Astrocyte of the cerebellum (primary cell): ENCODE measurements around the gene MAFG.

ENCODE experiments used
- DNase-seq: peaks from one replicate; pipeline ENCODE4 v3.0.0-alpha.2; 2011; ENCODE audit warnings: low read depth
- H3K4me3 ChIP-seq: 2 replicates; pipeline ENCODE4 v1.5.1; 2011; ENCODE audit warnings: mild to moderate bottlenecking, low read depth, low read length, moderate library complexity
- CTCF ChIP-seq: IDR thresholded peaks from 2 replicates; pipeline ENCODE4 v1.5.1; 2012; ENCODE audit warnings: low read length, low read depth, moderate library complexity, mild to moderate bottlenecking; ENCODE audit errors: missing control alignments
- in situ Hi-C: cut with HindIII; loops from 2 replicates; pipeline ENCODE4 v1.10.0; 2017; ENCODE audit warnings: low sequenced_read_pairs

Gene MAFG

GRCh38 chr17:81907219-81908145, 20.1 kb downstream of the MAFG start:
- no peak for TF ChIP-seq CTCF
- DNase-seq = no peak
- H3K4me3 ChIP-seq = no peak overlapping the region
- in situ Hi-C loops = no loop called here

GRCh38 chr17:81906476-81907218, 20.9 kb downstream of the MAFG start:
- TF ChIP-seq CTCF = no peak
- DNase-seq = no peak
- in situ Hi-C loops = no loop called here
- no peak overlapping the region for H3K4me3 ChIP-seq

DNA sequence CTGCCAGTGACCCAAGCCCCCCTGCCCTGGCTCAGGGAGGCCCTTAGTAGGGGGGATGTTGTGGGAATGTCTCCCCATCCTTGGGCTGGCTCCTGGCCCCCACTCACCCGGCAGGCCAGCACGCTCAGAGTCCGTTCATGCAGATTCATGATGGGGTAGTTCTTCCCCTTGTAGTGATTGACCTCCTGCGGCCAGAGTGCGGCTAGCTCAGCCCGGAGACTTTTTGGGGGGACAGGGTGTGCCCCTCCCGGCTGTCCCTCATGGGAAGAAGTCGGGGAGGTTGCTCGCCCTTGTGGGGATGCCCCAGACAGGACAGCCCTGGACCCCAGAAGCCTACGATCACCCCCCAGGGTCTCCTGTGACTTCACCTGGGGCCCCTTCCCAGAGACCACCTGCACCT, 21.5 kb downstream of the MAFG start:
- in situ Hi-C loops = no loop called here
- no peak overlapping the region for H3K4me3 ChIP-seq
- DNase-seq = no peak
- TF ChIP-seq CTCF = no peak

DNA sequence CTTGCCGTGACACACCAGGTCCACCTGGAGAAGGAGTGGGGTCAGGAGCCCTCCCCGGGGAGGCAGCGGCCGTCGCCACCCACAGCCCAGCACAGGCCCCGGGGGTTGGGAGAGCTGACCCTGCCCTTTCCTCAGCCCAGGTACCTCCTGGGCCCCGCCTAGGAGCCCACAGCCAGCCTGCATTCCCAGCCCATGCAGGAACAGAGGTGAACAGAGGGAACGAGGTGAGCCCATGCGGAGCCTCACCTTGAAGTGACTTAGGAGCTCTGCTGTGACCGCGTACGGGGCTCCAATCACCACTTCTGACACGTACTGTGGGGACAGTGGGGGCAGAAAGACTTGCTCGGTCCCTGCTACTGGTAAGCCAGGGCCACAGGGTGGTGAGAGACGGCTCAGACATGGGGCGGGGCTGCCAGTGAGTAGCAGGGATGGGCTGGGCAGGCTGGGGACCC, 22.1 kb downstream of the MAFG start:
- no peak overlapping the region for H3K4me3 ChIP-seq
- no peak for TF ChIP-seq CTCF
- no peak for DNase-seq
- in situ Hi-C loops = no loop called here

GRCh38 chr17:81904600-81905423, 22.7 kb downstream of the MAFG start:
- in situ Hi-C loops = no loop called here
- no peak overlapping the region for H3K4me3 ChIP-seq
- DNase-seq = no peak
- TF ChIP-seq CTCF = no peak
